GM12878 (cell line): Measurements from ENCODE around the gene TXNDC15. TPM values are rescaled to one million over a fixed set of nuclear protein-coding genes. Genes with fewer than 3 reads are reported as not detected.

Source experiments
- CBX3 ChIP-seq: fragments of 200-600 bp; sonication (generic); IDR thresholded peaks from 2 replicates; pipeline ENCODE4 v1.6.1; 2016; ENCODE audit warnings: low read depth, borderline replicate concordance
- CUX1 ChIP-seq: IDR thresholded peaks from 2 replicates; pipeline ENCODE4 v1.6.1; 2012; ENCODE audit warnings: improper control_type of control experiment, low read depth, low read length; ENCODE audit not compliant: insufficient replicate concordance
- E2F8 ChIP-seq: fragments of 450-650 bp; IDR thresholded peaks from 2 replicates; pipeline ENCODE4 v1.6.1; 2018; ENCODE audit warnings: mild to moderate bottlenecking, low read depth, moderate library complexity; ENCODE audit not compliant: partially characterized antibody
- RAD51 ChIP-seq: fragments of 450-650 bp; IDR thresholded peaks from 2 replicates; pipeline ENCODE4 v1.6.1; 2016; ENCODE audit warnings: moderate library complexity, mild to moderate bottlenecking, inconsistent platforms
- SUPT20H ChIP-seq: IDR thresholded peaks from 2 replicates; pipeline ENCODE4 v1.6.1; 2011; ENCODE audit warnings: low read depth, mild to moderate bottlenecking, low read length, moderate library complexity, borderline replicate concordance; ENCODE audit not compliant: control insufficient read depth
- TCF12 ChIP-seq: IDR thresholded peaks from 2 replicates; pipeline ENCODE4 v1.6.1; 2011; ENCODE audit warnings: low read depth, mild to moderate bottlenecking, low read length
- polyA plus RNA-seq, 11 experiments: library from polyadenylated mRNA; depleted of rRNA in 4 of 11; unstranded in 6 of 11; stranded (reverse) in 5 of 11; fragments of >200 nt; fragmentation: Nextera tagmentation in 4 of 11; fragmentation: Illumina TruSeq in 1 of 11; extraction: Ambion mirVana in 4 of 11; extraction: Trizol in 1 of 11; gene quantifications; 1 replicate in 1 of 11; 2 replicates in 10 of 11; pipeline versions ENCODE4 v1.2.1 to v1.2.3, GENCODE V29; 2011 to 2016; ENCODE audit warnings: inconsistent platforms in 2 of 11, missing spikeins in 2 of 11, low read depth in 1 of 11
- total RNA-seq, 4 experiments: library from RNA; depleted of rRNA in 3 of 4; stranded (reverse); fragments of >200 nt in 3 of 4; fragmentation: Illumina TruSeq in 1 of 4; extraction: Trizol in 1 of 4; gene quantifications; 2 replicates each; pipeline versions ENCODE4 v1.2.1 to v1.2.3, GENCODE V29; 2013 to 2021

Gene TXNDC15
- total and polyA plus RNA-seq, 10 of the 15 experiments (the other 5 are each of a cell fraction or from before 2014, with no cell fraction given) = 8.1 to 60.6 (median 38.1) TPM

GRCh38 chr5:134902071-134902801 is 28.1 kb downstream of the TXNDC15 start (continued):
- TF ChIP-seq CUX1 (no peak), CBX3 (no peak), E2F8 (no peak), RAD51 (peak; percentile 53; the same call in 1 of the 2 replicates), TCF12 (no peak), SUPT20H (no peak)
- TF ChIP-seq, all 136 proteins: peak for 35
